HepG2 (cell line): ENCODE measurements around the gene CRNKL1. TPM values are rescaled to one million over a fixed set of nuclear protein-coding genes. Genes with fewer than 3 reads are reported as not detected.

Experiments used
- CBX1 ChIP-seq: IDR thresholded peaks from one replicate; pipeline ENCODE4 v1.6.1; 2016; ENCODE audit warnings: antibody characterized with exemption, low read depth
- FUBP1 ChIP-seq: sonication (generic); formaldehyde crosslinking; IDR thresholded peaks from 2 replicates; pipeline ENCODE4 v1.5.1; 2020; ENCODE audit warnings: missing genetic modification reagents, mild to moderate bottlenecking, borderline replicate concordance
- IKZF5 ChIP-seq: IDR thresholded peaks from 2 replicates; pipeline ENCODE4 v1.6.1; 2018; ENCODE audit warnings: missing genetic modification reagents, mild to moderate bottlenecking, missing compliant biosample characterization
- KDM1A ChIP-seq: IDR thresholded peaks from 2 replicates; pipeline ENCODE4 v1.6.1; 2016; ENCODE audit warnings: missing compliant biosample characterization
- THYN1 ChIP-seq: sonication (generic); formaldehyde crosslinking; IDR thresholded peaks from 2 replicates; pipeline ENCODE4 v1.8.1; 2023; ENCODE audit warnings: low read depth, mild to moderate bottlenecking, moderate library complexity, missing genetic modification reagents, borderline replicate concordance
- ZNF329 ChIP-seq: sonication (generic); formaldehyde crosslinking; IDR thresholded peaks from 2 replicates; pipeline ENCODE4 v1.9.0; 2021; ENCODE audit warnings: low read depth, mild to moderate bottlenecking, missing genetic modification reagents
- ZNF335 ChIP-seq: sonication (generic); formaldehyde crosslinking; IDR thresholded peaks from 2 replicates; pipeline ENCODE4 v1.4.0; 2020; ENCODE audit warnings: missing genetic modification reagents
- ZNF609 ChIP-seq: sonication (generic); formaldehyde crosslinking; IDR thresholded peaks from 2 replicates; pipeline ENCODE4 v1.4.0; 2020; ENCODE audit warnings: mild to moderate bottlenecking, missing genetic modification reagents, borderline replicate concordance
- polyA plus RNA-seq, 8 experiments: library from polyadenylated mRNA; depleted of rRNA in 3 of 8; stranded (reverse) in 7 of 8; unstranded in 1 of 8; fragments of >200 nt; fragmentation: Illumina TruSeq in 4 of 8; extraction: Trizol in 4 of 8; gene quantifications; 2 replicates each; pipeline versions ENCODE4 v1.2.1 to v1.2.3, GENCODE V29; 2011 to 2016; ENCODE audit warnings: low read depth in 4 of 8, missing spikeins in 1 of 8, mixed read lengths in 1 of 8; ENCODE audit not compliant: insufficient read depth in 1 of 8
- total RNA-seq, 5 experiments: library from RNA; depleted of rRNA; stranded (reverse); fragments of >200 nt; fragmentation: Illumina TruSeq; extraction: Trizol; gene quantifications; 2 replicates each; pipeline ENCODE4 v1.2.3, GENCODE V29; 2016; ENCODE audit warnings: low read depth in 1 of 5
- TF ChIP-seq, protein P1 (sequence below): sonication (generic); formaldehyde crosslinking; IDR thresholded peaks from one replicate; pipeline ENCODE4 v1.5.1; 2020; ENCODE audit warnings: mild to moderate bottlenecking, missing genetic modification reagents; ENCODE audit errors: not compliant biosample characterization
- TF ChIP-seq, protein P2 (sequence below): sonication (generic); formaldehyde crosslinking; IDR thresholded peaks from 2 replicates; pipeline ENCODE4 v1.5.0; 2020; ENCODE audit warnings: missing genetic modification reagents

Gene CRNKL1
- total and polyA plus RNA-seq, 2 of the 13 experiments (the other 11 are each of a cell fraction or from before 2014, with no cell fraction given): 12.3 to 64.5 TPM

DNA sequence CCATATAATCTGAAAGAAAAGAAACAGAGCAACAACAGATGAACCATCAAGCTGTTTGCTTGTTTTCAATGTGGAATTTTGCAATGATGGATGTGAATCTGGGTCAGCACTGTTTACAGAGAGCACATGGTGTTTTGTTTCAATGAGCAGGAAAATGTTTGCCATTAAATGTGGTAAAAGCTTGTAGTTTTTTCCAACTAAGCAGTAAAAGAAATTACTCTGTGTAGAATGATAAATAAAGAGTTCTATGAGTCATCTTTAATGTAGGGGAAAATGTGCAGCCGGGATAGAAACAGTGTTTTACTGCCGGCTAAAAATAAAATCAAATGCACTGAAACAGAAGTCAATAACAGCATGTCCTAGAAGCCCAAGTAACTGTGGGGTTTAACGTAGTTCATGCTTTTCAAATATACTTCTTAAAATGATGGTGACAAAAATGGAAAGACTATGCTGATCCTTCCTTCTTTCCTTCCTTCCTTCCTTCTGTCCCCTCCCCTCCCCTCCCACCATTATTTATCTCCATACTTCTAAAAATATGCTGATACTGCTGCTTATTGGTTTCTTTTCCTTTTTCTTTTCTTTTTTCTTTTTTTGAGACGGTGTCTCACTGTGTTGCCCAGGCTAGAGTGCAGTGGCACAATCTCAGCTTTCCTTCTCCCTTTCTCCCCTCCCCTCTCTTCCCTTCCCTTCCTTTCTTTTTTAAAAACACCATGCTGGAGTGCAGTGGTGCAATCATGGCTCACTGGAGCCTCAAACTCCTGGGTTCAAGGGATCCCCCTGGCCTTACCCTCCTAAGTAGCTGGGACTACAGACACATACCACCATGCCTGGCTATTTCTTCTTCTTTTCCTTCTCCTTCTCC, 41.4 kb downstream of the CRNKL1 start (continued):
- TF ChIP-seq ZNF609 (CRISPR knock-in tag) (peak; percentile 56; the same call in 1 of the 2 replicates), THYN1 (CRISPR knock-in tag) (no peak), ZNF335 (CRISPR knock-in tag) (peak; percentile 62; the same call in 1 of the 2 replicates), KDM1A (CRISPR knock-in tag) (peak; percentile 71; the same call in 1 of the 2 replicates), IKZF5 (CRISPR knock-in tag) (peak; percentile 63; the same call in 1 of the 2 replicates), CBX1 (peak; percentile 31), ZNF329 (CRISPR knock-in tag) (no peak), FUBP1 (CRISPR knock-in tag) (no peak)
- TF ChIP-seq, protein P1, sequence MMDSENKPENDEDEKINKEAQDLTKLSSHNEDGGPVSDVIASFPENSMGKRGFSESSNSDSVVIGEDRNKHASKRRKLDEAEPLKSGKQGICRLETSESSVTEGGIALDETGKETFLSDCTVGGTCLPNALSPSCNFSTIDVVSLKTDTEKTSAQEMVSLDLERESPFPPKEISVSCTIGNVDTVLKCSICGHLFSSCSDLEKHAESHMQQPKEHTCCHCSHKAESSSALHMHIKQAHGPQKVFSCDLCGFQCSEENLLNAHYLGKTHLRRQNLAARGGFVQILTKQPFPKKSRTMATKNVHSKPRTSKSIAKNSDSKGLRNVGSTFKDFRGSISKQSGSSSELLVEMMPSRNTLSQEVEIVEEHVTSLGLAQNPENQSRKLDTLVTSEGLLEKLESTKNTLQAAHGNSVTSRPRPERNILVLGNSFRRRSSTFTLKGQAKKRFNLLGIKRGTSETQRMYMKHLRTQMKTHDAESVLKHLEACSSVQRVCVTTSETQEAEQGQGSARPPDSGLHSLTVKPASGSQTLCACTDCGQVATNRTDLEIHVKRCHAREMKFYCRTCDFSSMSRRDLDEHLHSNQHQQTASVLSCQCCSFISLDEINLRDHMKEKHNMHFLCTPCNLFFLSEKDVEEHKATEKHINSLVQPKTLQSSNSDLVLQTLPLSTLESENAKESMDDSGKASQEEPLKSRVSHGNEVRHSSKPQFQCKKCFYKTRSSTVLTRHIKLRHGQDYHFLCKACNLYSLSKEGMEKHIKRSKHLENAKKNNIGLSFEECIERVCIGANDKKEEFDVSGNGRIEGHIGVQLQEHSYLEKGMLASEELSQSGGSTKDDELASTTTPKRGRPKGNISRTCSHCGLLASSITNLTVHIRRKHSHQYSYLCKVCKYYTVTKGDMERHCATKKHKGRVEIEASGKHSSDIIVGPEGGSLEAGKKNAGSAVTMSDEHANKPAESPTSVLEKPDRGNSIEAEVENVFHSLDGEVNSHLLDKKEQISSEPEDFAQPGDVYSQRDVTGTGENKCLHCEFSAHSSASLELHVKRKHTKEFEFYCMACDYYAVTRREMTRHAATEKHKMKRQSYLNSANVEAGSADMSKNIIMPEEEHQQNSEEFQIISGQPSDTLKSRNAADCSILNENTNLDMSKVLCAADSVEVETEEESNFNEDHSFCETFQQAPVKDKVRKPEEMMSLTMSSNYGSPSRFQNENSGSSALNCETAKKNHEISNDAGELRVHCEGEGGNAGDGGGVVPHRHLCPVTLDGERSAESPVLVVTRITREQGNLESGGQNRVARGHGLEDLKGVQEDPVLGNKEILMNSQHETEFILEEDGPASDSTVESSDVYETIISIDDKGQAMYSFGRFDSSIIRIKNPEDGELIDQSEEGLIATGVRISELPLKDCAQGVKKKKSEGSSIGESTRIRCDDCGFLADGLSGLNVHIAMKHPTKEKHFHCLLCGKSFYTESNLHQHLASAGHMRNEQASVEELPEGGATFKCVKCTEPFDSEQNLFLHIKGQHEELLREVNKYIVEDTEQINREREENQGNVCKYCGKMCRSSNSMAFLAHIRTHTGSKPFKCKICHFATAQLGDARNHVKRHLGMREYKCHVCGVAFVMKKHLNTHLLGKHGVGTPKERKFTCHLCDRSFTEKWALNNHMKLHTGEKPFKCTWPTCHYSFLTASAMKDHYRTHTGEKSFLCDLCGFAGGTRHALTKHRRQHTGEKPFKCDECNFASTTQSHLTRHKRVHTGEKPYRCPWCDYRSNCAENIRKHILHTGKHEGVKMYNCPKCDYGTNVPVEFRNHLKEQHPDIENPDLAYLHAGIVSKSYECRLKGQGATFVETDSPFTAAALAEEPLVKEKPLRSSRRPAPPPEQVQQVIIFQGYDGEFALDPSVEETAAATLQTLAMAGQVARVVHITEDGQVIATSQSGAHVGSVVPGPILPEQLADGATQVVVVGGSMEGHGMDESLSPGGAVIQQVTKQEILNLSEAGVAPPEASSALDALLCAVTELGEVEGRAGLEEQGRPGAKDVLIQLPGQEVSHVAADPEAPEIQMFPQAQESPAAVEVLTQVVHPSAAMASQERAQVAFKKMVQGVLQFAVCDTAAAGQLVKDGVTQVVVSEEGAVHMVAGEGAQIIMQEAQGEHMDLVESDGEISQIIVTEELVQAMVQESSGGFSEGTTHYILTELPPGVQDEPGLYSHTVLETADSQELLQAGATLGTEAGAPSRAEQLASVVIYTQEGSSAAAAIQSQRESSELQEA: no peak
- TF ChIP-seq, protein P2, sequence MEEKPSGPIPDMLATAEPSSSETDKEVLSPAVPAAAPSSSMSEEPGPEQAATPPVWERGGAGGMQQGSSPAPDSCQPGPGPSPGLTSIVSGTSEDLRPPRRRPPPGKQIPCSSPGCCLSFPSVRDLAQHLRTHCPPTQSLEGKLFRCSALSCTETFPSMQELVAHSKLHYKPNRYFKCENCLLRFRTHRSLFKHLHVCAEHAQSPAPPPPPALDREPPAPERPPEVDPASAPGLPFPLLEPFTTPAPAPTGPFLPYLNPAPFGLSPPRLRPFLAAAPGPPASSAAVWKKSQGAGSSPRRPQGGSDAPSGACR (CRISPR knock-in tag): no peak
